ENCODE results near the gene MKRN2.
"Not testable (repeated sequence)": the region's sequence is repeated elsewhere in the genome, so short reads cannot be mapped to it uniquely, and the experiment has no call there.

Gene MKRN2, protein sequence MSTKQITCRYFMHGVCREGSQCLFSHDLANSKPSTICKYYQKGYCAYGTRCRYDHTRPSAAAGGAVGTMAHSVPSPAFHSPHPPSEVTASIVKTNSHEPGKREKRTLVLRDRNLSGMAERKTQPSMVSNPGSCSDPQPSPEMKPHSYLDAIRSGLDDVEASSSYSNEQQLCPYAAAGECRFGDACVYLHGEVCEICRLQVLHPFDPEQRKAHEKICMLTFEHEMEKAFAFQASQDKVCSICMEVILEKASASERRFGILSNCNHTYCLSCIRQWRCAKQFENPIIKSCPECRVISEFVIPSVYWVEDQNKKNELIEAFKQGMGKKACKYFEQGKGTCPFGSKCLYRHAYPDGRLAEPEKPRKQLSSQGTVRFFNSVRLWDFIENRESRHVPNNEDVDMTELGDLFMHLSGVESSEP

DNA sequence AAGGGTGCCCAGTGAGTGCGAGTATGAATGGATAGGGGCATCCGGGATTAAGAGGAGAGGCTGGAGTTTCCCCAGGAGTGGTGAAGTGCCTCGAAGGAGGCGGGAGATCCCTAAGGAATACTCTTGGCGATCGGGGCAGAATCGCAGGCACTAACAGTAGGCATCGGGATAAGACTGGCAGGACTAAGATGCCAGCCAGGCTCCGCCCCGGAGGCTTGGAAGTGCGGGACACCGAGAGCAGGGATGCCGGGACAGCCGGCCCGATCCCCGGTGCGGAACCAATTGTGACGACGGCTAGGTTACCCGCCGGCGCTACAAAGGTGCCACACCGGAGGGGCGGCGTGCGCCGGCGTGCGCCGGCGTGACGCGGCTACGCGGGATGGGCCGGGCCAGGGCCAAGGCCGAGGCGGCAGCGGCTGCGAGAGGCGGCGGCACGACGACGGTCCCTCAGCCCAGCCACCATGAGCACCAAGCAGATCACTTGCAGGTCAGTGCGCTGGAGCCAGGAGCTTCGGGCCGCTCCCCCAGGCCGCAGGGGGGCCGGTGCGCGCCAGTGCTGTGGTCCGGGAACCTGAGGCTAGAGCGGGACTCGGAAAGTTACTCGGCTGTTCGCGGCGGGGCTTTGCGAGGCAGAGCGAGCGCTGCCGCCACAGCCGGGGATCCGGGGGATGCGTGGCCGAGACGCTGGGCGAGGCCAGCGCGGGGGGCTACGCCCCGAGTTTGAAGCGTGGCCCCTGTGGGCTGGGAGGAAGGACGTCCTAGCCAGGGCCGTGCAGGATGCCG lies at the start of gene MKRN2:
MKRN2 (plus strand) TSS at position 398 of the 783 bp plus-strand sequence; CDS start at position 462, 64 bp downstream.
- DNase-seq, result peak; percentile 78

- DNase-seq, result no peak
Measured at GRCh38 chr3:12507591-12508281, 49.2 kb upstream of the MKRN2 start.

DNA sequence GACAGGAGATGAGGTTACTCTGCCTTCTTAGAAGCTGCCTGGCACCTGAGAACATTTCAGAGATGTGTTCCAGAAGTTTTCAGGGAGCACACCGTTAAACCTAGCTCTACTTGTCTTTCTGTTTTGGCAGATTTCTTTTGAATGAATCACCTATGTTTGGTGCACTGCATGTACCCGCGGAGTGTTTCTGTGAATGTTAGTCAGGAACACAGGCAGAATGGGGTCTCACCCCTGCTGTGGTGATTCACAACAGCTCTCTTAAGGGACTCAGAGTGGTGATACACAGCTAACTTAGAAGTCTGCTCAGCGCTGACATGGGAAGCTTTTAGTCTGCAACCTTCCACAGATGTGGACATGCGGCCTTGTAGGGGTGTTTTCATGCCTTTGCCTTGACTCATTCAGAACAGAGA lies 48.6 kb upstream of the MKRN2 start:
- no peak for DNase-seq

GRCh38 chr3:12509466-12509865 lies 47.4 kb upstream of the MKRN2 start:
- DNase-seq, result no peak

DNA sequence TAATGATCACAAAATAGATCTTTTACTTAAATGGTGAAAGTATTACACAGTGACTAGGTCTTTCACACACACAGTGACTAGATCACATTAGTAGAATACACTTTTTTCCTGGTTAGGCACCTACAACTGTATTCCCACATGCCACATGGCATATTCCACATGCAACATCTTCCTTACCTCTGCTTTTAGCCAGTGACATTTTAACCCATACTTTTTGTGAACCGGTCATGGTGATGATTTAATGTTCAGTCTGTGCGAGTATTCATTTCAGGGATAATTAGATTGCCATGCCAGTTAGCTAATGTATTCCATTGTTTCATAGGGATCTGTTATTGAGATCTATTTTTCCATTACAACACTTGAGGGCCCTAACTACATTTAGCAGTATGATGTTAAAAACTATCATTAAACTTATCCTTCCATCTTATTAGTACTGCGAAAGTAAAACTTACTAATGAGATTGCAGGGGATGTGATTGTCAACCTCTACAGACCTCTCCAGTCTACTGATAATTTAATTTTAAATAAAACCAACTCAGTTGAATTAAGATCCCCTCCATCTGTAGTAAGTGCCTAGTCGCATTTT lies 44.3 kb upstream of the MKRN2 start:
- DNase-seq, result no peak

DNA sequence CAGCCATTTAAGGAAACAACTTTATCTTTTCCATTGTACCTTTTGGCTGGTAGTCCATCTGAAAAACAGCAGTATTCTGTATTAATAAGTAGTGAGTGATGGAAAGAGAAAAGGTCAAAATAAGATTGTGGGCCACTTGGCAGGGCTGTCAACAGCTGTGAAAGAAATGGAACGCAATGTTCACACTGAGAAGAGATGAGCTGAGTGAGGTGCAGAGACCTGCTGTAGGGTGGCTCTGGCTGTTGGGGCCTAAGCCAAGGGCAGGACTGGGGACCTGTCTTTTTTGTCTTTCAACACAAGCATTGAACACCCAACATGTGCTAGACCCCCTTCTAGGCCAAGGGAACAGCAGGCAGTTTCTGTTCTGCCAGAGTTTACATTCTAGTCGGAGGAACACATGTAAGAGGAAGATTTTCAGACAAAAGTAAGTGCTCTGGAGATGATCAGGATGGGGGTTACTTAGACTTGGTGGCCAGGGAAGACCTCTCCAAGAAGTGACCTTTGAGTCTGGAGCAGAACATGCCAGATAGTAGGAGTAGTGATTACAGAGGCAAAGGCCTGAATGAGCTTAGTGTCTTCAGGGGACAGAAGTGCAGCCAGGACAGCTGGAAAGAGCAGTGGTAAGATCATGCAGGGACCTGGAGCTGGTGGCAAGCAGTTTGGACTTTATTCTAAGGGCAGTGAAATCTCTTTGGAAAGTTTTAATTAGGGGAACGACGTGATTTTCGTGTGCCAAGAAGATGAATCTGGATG lies 43.0 kb upstream of the MKRN2 start:
- DNase-seq, result no peak

- DNase-seq, result no peak
Measured at GRCh38 chr3:12515631-12516030, 41.3 kb upstream of the MKRN2 start.

DNA sequence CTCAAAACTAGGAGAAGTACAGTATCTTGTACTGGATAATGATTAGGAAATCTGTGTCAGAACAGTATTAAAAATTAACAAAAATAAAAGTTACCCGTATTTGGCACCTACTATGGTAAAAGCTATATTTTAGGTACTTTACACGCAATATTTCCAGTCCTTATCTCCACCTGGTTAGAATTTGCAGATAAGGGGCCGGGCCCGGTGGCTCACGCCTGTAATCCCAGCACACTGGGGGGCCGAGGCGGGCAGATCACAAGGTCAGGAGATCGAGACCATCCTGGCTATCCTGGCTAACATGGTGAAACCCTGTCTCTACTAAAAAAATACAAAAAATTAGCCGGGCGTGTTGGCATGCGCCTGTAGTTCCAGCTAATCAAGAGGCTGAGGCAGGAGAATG lies 40.0 kb upstream of the MKRN2 start:
- DNase-seq, result no peak

- no peak for DNase-seq
Measured at GRCh38 chr3:12518261-12519028, 38.4 kb upstream of the MKRN2 start.

GRCh38 chr3:12521010-12521409 lies 35.9 kb upstream of the MKRN2 start:
- DNase-seq, result no peak

- no peak for DNase-seq
Measured at GRCh38 chr3:12522721-12523120, 34.2 kb upstream of the MKRN2 start.

- DNase-seq, result no peak
Measured at GRCh38 chr3:12527757-12528143, 29.1 kb upstream of the MKRN2 start.

DNA sequence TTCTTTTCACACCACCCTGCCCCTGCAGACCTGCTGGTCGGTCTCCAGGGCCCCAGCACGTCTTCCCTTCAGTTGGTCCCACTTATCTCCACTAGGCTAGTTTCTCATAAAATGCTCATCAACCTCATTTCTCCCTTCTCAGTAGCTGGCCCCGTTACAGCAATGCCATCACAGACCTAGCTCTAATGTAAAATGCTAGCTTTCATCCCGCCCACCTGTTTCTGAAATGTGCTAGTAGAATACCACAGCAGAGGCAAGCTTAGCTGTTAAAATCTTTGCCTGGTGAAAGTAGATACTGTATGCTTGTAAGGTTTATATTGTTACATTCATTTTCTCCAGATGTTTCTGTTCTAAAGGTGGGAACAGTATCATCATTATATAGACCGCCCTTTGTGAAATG lies 24.7 kb upstream of the MKRN2 start:
- no peak for DNase-seq

DNA sequence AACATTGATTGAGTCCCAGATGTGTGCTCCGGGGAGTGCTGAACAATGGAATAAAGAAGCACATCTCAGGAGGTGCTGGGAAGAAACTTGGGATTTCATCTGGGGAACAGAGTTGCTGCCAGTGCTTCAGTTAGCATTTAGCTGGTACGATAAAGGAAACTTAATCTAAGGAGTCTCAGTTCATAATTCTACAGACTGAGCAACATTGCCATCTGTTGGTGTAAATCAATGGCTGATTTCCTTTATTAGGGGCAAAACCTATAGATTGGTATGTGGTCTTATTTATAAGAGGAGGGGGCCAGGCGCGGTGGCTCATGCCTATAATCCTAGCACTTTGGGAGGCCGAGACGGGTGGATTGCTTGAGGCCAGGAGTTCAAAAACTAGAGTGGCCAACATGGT lies 20.5 kb upstream of the MKRN2 start:
- no peak for DNase-seq

DNA sequence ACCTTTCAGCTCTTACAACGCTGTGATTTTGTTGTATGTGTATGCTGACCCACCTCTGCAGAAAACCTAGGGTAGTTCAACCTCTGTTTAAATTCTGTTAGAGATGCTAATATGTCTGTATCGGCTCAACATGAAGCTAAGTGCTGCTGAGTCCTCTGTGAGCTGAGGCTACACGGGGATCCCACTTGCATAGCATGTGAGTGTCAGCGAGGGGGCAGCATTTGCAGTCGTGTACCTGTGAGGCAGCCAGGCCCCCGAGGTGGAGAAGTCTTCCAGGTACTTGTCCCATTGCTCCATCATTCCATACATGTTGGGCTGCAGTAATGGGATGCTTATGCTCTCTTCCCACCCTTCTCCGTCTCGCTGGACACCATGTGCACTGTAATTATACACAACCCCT lies 15.3 kb upstream of the MKRN2 start:
- no peak for DNase-seq

DNA sequence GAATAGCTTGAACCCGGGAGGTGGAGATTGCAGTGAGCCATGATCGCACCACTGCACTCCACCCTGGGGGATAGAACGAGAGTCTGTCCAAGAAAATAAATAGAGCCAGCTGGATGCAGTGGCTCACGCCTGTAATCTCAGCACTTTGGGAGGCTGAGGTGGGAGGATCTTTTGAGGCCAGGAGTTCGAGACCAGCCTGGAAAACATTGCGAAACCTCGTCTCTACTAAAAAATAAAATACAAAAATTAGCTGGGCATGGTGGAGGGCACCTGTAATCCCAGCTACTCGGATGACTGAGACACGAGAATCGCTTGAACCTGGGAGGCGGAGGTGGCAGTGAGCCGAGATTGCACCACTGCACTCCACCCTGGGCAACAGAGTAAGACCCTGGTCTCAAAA lies 13.4 kb upstream of the MKRN2 start:
- not testable (repeated sequence) for DNase-seq

- DNase-seq, result no peak
Measured at GRCh38 chr3:12544652-12545472, 12.0 kb upstream of the MKRN2 start.

GRCh38 chr3:12545473-12545791 lies 11.5 kb upstream of the MKRN2 start, which contains the start of gene MKRN2OS:
Gene MKRN2OS, minus strand, starts transcription at chr3:12545499. Its CDS starts 35 bp downstream, at chr3:12545464.
- DNase-seq, result no peak

- no peak for DNase-seq
Measured at GRCh38 chr3:12549971-12550760, 6.7 kb upstream of the MKRN2 start.

DNA sequence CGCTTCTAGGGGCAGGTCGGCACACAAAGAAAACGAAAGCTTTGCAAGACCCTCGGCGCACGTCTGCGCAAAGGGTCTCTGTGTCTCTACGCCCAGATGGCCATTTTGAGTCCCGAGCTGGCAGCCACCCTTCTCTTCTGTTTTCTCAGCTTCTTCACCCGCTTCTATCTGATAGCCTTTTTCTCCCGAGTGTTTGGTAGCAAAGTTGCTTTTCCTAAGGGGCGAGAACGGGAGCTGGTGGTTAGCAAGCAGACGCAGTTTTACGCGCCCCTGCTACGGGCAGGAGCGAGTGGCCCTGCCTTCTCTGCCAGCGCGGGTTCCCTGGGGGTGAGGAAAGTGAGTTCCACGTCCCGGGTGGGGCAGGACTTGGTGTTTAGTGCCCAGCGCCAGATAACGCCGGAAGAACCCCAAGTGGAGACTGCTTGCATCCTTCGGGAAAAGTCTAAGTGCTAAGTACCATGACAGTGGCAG lies 2.9 kb upstream of the MKRN2 start:
- DNase-seq, result no peak
